Measurements from ENCODE around the gene AP3D1. TPM values are rescaled to one million over a fixed set of nuclear protein-coding genes. Genes with fewer than 3 reads are reported as not detected.
A peak's percentile ranks its signal among the peaks of the same experiment; 100 is the strongest.

Gene AP3D1
- total RNA-seq, 1 experiment from 2014 or later, result 69.3 TPM

GRCh38 chr19:2081873-2082810 is 69.2 kb downstream of the AP3D1 start:
- DNase-seq (ENCODE audit: low read depth), result no peak
- in situ Hi-C loops (cut with HindIII; ENCODE audit: low pct_unique_long_range_greater_than_20kb, low sequenced_read_pairs), result no loop called here

- in situ Hi-C loops (cut with HindIII; ENCODE audit: low pct_unique_long_range_greater_than_20kb, low sequenced_read_pairs), result no loop called here
- DNase-seq (ENCODE audit: low read depth), result no peak
These were observed 70.9 kb downstream of the AP3D1 start for GRCh38 chr19:2080336-2080988.

GRCh38 chr19:2079865-2080301 is 71.5 kb downstream of the AP3D1 start:
- in situ Hi-C loops (cut with HindIII; ENCODE audit: low pct_unique_long_range_greater_than_20kb, low sequenced_read_pairs), result no loop called here
- DNase-seq (ENCODE audit: low read depth), result no peak

GRCh38 chr19:2079076-2079864 is 72.1 kb downstream of the AP3D1 start:
- no peak for DNase-seq (ENCODE audit: low read depth)
- in situ Hi-C loops (cut with HindIII; ENCODE audit: low pct_unique_long_range_greater_than_20kb, low sequenced_read_pairs), result no loop called here

- in situ Hi-C loops (cut with HindIII; ENCODE audit: low pct_unique_long_range_greater_than_20kb, low sequenced_read_pairs), result no loop called here
- DNase-seq (ENCODE audit: low read depth), result no peak
These were observed 73.3 kb downstream of the AP3D1 start for GRCh38 chr19:2077833-2078619.

GRCh38 chr19:2077398-2077797 is 74.0 kb downstream of the AP3D1 start:
- in situ Hi-C loops (cut with HindIII; ENCODE audit: low pct_unique_long_range_greater_than_20kb, low sequenced_read_pairs), result no loop called here
- DNase-seq (ENCODE audit: low read depth), result no peak

GRCh38 chr19:2076526-2076944 is 74.8 kb downstream of the AP3D1 start:
- in situ Hi-C loops (cut with HindIII; ENCODE audit: low pct_unique_long_range_greater_than_20kb, low sequenced_read_pairs), result no loop called here
- DNase-seq (ENCODE audit: low read depth), result no peak

GRCh38 chr19:2072757-2073551 is 78.4 kb downstream of the AP3D1 start:
- DNase-seq (ENCODE audit: low read depth), result no peak
- in situ Hi-C loops (cut with HindIII; ENCODE audit: low pct_unique_long_range_greater_than_20kb, low sequenced_read_pairs), result no loop called here

GRCh38 chr19:2070986-2071673 is 80.2 kb downstream of the AP3D1 start:
- DNase-seq (ENCODE audit: low read depth), result no peak
- in situ Hi-C loops (cut with HindIII; ENCODE audit: low pct_unique_long_range_greater_than_20kb, low sequenced_read_pairs), result no loop called here

- DNase-seq (ENCODE audit: low read depth), result no peak
- in situ Hi-C loops (cut with HindIII; ENCODE audit: low pct_unique_long_range_greater_than_20kb, low sequenced_read_pairs), result no loop called here
These were observed 80.9 kb downstream of the AP3D1 start for GRCh38 chr19:2070436-2070827.

GRCh38 chr19:2064788-2065524 is 86.4 kb downstream of the AP3D1 start:
- in situ Hi-C loops (cut with HindIII; ENCODE audit: low pct_unique_long_range_greater_than_20kb, low sequenced_read_pairs), result no loop called here
- DNase-seq (ENCODE audit: low read depth), result peak; percentile 33

GRCh38 chr19:2064395-2064787 is 87.0 kb downstream of the AP3D1 start:
- DNase-seq (ENCODE audit: low read depth), result no peak

GRCh38 chr19:2063824-2064223 is 87.5 kb downstream of the AP3D1 start:
- no peak for DNase-seq (ENCODE audit: low read depth)
- in situ Hi-C loops (cut with HindIII; ENCODE audit: low pct_unique_long_range_greater_than_20kb, low sequenced_read_pairs), result no loop called here

More at GRCh38 chr19:2064395-2064787, 87.0 kb downstream of the AP3D1 start:
- in situ Hi-C loops (cut with HindIII; ENCODE audit: low pct_unique_long_range_greater_than_20kb, low sequenced_read_pairs), result no loop called here

GRCh38 chr19:2062770-2063169 is 88.6 kb downstream of the AP3D1 start:
- DNase-seq (ENCODE audit: low read depth), result no peak
- in situ Hi-C loops (cut with HindIII; ENCODE audit: low pct_unique_long_range_greater_than_20kb, low sequenced_read_pairs), result no loop called here

GRCh38 chr19:2062389-2062729 is 89.0 kb downstream of the AP3D1 start:
- no peak for DNase-seq (ENCODE audit: low read depth)
- in situ Hi-C loops (cut with HindIII; ENCODE audit: low pct_unique_long_range_greater_than_20kb, low sequenced_read_pairs), result no loop called here
